HepG2 (cell line): ENCODE data around the gene PSORS1C1.

ENCODE experiments used
- CTCF ChIP-seq: sonication (generic); formaldehyde crosslinking; IDR thresholded peaks from 2 replicates; pipeline ENCODE4 v1.5.0; 2020; ENCODE audit warnings: mild to moderate bottlenecking, missing genetic modification reagents, moderate library complexity
- REXO4 ChIP-seq: sonication (generic); formaldehyde crosslinking; IDR thresholded peaks from 2 replicates; pipeline ENCODE4 v1.8.0; 2022; ENCODE audit warnings: missing genetic modification reagents, mild to moderate bottlenecking, borderline replicate concordance
- ZC3H4 ChIP-seq: sonication (generic); formaldehyde crosslinking; IDR thresholded peaks from 2 replicates; pipeline ENCODE4 v1.4.0; 2020; ENCODE audit warnings: missing genetic modification reagents, borderline replicate concordance

- no peak for TF ChIP-seq CTCF (CRISPR knock-in tag)
- no peak for TF ChIP-seq REXO4 (CRISPR knock-in tag)
- TF ChIP-seq ZC3H4 (CRISPR knock-in tag), result no peak
Measured at GRCh38 chr6:31162463-31163165, 48.0 kb downstream of the PSORS1C1 start.
